Lower lobe of right lung (tissue), 2 donors: ENCODE measurements around the gene GGACT. TPM values are rescaled to one million over a fixed set of nuclear protein-coding genes. Genes with fewer than 3 reads are reported as not detected.

ENCODE experiments used
- ATAC-seq, 2 donors: fragments of 200-7000 bp; cut with Tn5 transposase; one replicate each; pipeline ENCODE4 v1.9.1; 2020 to 2022; ENCODE audit warnings: mild to moderate bottlenecking in 2 of 2, moderate library complexity in 2 of 2
- DNase-seq: peaks from one replicate; pipeline ENCODE4 v3.0.0-alpha.2; 2020
- H3K27ac ChIP-seq: fragments of 200-600 bp; one replicate; pipeline ENCODE4 v1.8.0; 2022
- H3K27me3 ChIP-seq: fragments of 200-600 bp; one replicate; pipeline ENCODE4 v1.8.0; 2022; ENCODE audit warnings: low read depth
- H3K36me3 ChIP-seq: fragments of 200-600 bp; one replicate; pipeline ENCODE4 v1.8.0; 2022; ENCODE audit warnings: mild to moderate bottlenecking
- H3K4me1 ChIP-seq: fragments of 200-600 bp; one replicate; pipeline ENCODE4 v1.8.0; 2022
- H3K4me3 ChIP-seq: fragments of 200-600 bp; one replicate; pipeline ENCODE4 v1.8.0; 2022; ENCODE audit warnings: mild to moderate bottlenecking
- H3K9me3 ChIP-seq: fragments of 200-600 bp; one replicate; pipeline ENCODE4 v1.8.0; 2022
- CTCF ChIP-seq: fragments of 200-600 bp; IDR thresholded peaks from one replicate; pipeline ENCODE4 v1.8.0; 2022; ENCODE audit warnings: antibody characterized with exemption, mild to moderate bottlenecking
- intact Hi-C: fragments of 100-400 bp; cut with DNase I; formaldehyde crosslinking; loops from one replicate; pipeline ENCODE4 v1.11.0; 2022
- total RNA-seq: library from RNA; stranded (reverse); fragmentation: NEBNext Ultra II Directional; extraction: Animal tissue kit (Norgen Biotek cat#: 25700); gene quantifications from one replicate; pipeline ENCODE4 v1.2.1, GENCODE V29; 2021
- donor health status: DM: no; HTN: yes; CAD: no; lungs with severe emphysema.

GGACT gene
- total RNA-seq, 1 donor from 2014 or later, result 3.4 TPM

- no peaks in the 10 kb centered on the region for H3K27me3 ChIP-seq
- no peak for ATAC-seq
- no peak for TF ChIP-seq CTCF
- H3K36me3 ChIP-seq, result no peaks in the 10 kb centered on the region
- no peak overlapping the region for H3K4me3 ChIP-seq
- no peaks in the 10 kb centered on the region for H3K4me1 ChIP-seq
- DNase-seq, result no peak
- H3K27ac ChIP-seq, result no peak overlapping the region
- H3K9me3 ChIP-seq, result no peaks in the 10 kb centered on the region
- intact Hi-C loops, result no loop called here
Observed at GRCh38 chr13:100503622-100504021, 85.0 kb downstream of the GGACT start.

GRCh38 chr13:100502446-100502845 lies 86.1 kb downstream of the GGACT start:
- Histone ChIP-seq H3K36me3 (no peaks in the 10 kb centered on the region), H3K4me1 (no peaks in the 10 kb centered on the region), H3K4me3 (no peak overlapping the region), H3K27me3 (no peaks in the 10 kb centered on the region), H3K27ac (no peak overlapping the region), H3K9me3 (no peaks in the 10 kb centered on the region)
- intact Hi-C loops, result no loop called here
- DNase-seq, result no peak
- no peak for ATAC-seq
- TF ChIP-seq CTCF, result no peak

GRCh38 chr13:100497389-100497788 lies 91.2 kb downstream of the GGACT start:
- TF ChIP-seq CTCF, result no peak
- Histone ChIP-seq H3K36me3 (no peaks in the 10 kb centered on the region), H3K4me3 (no peak overlapping the region), H3K27ac (no peak overlapping the region), H3K9me3 (no peaks in the 10 kb centered on the region), H3K27me3 (no peaks in the 10 kb centered on the region), H3K4me1 (no peaks in the 10 kb centered on the region)
- DNase-seq, result no peak
- intact Hi-C loops, result no loop called here
- no peak for ATAC-seq

GRCh38 chr13:100495455-100495854 lies 93.1 kb downstream of the GGACT start:
- ATAC-seq, result no peak

GRCh38 chr13:100493418-100493817 lies 95.2 kb downstream of the GGACT start:
- H3K36me3 ChIP-seq, result no peaks in the 10 kb centered on the region
- no peak for TF ChIP-seq CTCF
- H3K9me3 ChIP-seq, result no peaks in the 10 kb centered on the region
- no peaks in the 10 kb centered on the region for H3K27me3 ChIP-seq
- H3K4me3 ChIP-seq, result no peak overlapping the region
- DNase-seq, result no peak
- peaks cover 18% of the 10 kb centered on the region for H3K4me1 ChIP-seq
- no peak overlapping the region for H3K27ac ChIP-seq
- intact Hi-C loops, result no loop called here
- ATAC-seq, result peak in 1 of 2 donors; percentile 18

More at GRCh38 chr13:100495455-100495854, 93.1 kb downstream of the GGACT start:
- DNase-seq, result no peak
- Histone ChIP-seq H3K4me1 (peaks cover 16% of the 10 kb centered on the region), H3K9me3 (no peaks in the 10 kb centered on the region), H3K4me3 (no peak overlapping the region), H3K36me3 (no peaks in the 10 kb centered on the region), H3K27me3 (no peaks in the 10 kb centered on the region), H3K27ac (no peak overlapping the region)
- intact Hi-C loops, result no loop called here
- TF ChIP-seq CTCF, result no peak
